Stomach smooth muscle (tissue), 2 donors: ENCODE measurements around the gene ARHGAP40.

Experiments used
- H3K27ac ChIP-seq: one replicate; pipeline ENCODE4 v1.7.0; 2013; ENCODE audit warnings: mild to moderate bottlenecking, low read length, inconsistent platforms
- H3K27me3 ChIP-seq, 2 donors: one replicate each; pipeline ENCODE4 v1.7.0; 2013; ENCODE audit warnings: low read length in 2 of 2; ENCODE audit not compliant: insufficient read depth in 2 of 2, control insufficient read depth in 1 of 2
- H3K36me3 ChIP-seq, 2 donors: one replicate each; pipeline ENCODE4 v1.7.0; 2013; ENCODE audit warnings: low read length in 2 of 2; ENCODE audit not compliant: control insufficient read depth in 2 of 2, insufficient read depth in 2 of 2
- H3K4me1 ChIP-seq: one replicate; pipeline ENCODE4 v1.7.0; 2013; ENCODE audit warnings: low read length; ENCODE audit not compliant: control insufficient read depth, insufficient read depth
- H3K4me3 ChIP-seq, 2 donors: one replicate each; pipeline ENCODE4 v1.7.0; 2013; ENCODE audit warnings: low read length in 2 of 2
- H3K9ac ChIP-seq, 2 donors: one replicate each; pipeline ENCODE4 v1.7.0; 2013; ENCODE audit warnings: low read length in 2 of 2, mild to moderate bottlenecking in 1 of 2
- H3K9me3 ChIP-seq, 2 donors: one replicate each; pipeline ENCODE4 v1.7.0; 2013; ENCODE audit warnings: low read length in 2 of 2; ENCODE audit not compliant: control insufficient read depth in 2 of 2
- donor health status: healthy.
- donor health status: Pancreatic carcinoma.

ARHGAP40 gene

GRCh38 chr20:38601216-38602184 is at the start of gene ARHGAP40:
TSS of gene ARHGAP40 (plus strand) at chr20:38601809.
- H3K36me3 ChIP-seq = no peaks in the 10 kb centered on the region
- no peak within 1 kb of the TSS for H3K4me3 ChIP-seq
- peaks cover 29 to 32% of the 10 kb centered on the region in 2 donors for H3K27me3 ChIP-seq
- peaks cover 2 to 3% of the 10 kb centered on the region in 2 donors for H3K9me3 ChIP-seq
- H3K4me1 ChIP-seq = peaks cover 3% of the 10 kb centered on the region
- H3K9ac ChIP-seq = no peak within 1 kb of the TSS
- H3K27ac ChIP-seq = no peak within 1 kb of the TSS

- H3K4me1 ChIP-seq = no peaks in the 10 kb centered on the region
- H3K27ac ChIP-seq = no peak overlapping the region
- no peaks in the 10 kb centered on the region for H3K9me3 ChIP-seq
- H3K36me3 ChIP-seq = peaks cover 30 to 38% of the 10 kb centered on the region in 2 donors
- no peak overlapping the region for H3K4me3 ChIP-seq
- H3K9ac ChIP-seq = no peak overlapping the region
- no peaks in the 10 kb centered on the region for H3K27me3 ChIP-seq
These were observed 46.6 kb upstream of the ARHGAP40 start for GRCh38 chr20:38554986-38555385.

GRCh38 chr20:38555395-38555794 is 46.2 kb upstream of the ARHGAP40 start:
- H3K4me3 ChIP-seq = no peak overlapping the region

GRCh38 chr20:38557174-38557573 is 44.4 kb upstream of the ARHGAP40 start:
- H3K9me3 ChIP-seq = no peaks in the 10 kb centered on the region
- H3K27me3 ChIP-seq = no peaks in the 10 kb centered on the region
- H3K36me3 ChIP-seq = peaks cover 26 to 31% of the 10 kb centered on the region in 2 donors
- no peak overlapping the region for H3K27ac ChIP-seq
- no peak overlapping the region for H3K4me3 ChIP-seq
- H3K9ac ChIP-seq = no peak overlapping the region
- no peaks in the 10 kb centered on the region for H3K4me1 ChIP-seq

More at GRCh38 chr20:38555395-38555794, 46.2 kb upstream of the ARHGAP40 start:
- Histone ChIP-seq H3K36me3 (peaks cover 30 to 36% of the 10 kb centered on the region in 2 donors), H3K9me3 (no peaks in the 10 kb centered on the region), H3K4me1 (no peaks in the 10 kb centered on the region), H3K27ac (no peak overlapping the region), H3K9ac (no peak overlapping the region), H3K27me3 (no peaks in the 10 kb centered on the region)

- Histone ChIP-seq H3K9ac (no peak overlapping the region), H3K4me3 (no peak overlapping the region), H3K9me3 (no peaks in the 10 kb centered on the region), H3K36me3 (peaks cover 22 to 23% of the 10 kb centered on the region in 2 donors), H3K27me3 (no peaks in the 10 kb centered on the region), H3K4me1 (no peaks in the 10 kb centered on the region), H3K27ac (no peak overlapping the region)
These were observed 42.8 kb upstream of the ARHGAP40 start for GRCh38 chr20:38558596-38559360.

- Histone ChIP-seq H3K36me3 (peaks cover 18% of the 10 kb centered on the region in 2 donors), H3K9me3 (no peaks in the 10 kb centered on the region), H3K4me1 (no peaks in the 10 kb centered on the region), H3K27ac (no peak overlapping the region), H3K27me3 (no peaks in the 10 kb centered on the region), H3K4me3 (no peak overlapping the region), H3K9ac (no peak overlapping the region)
These were observed 41.8 kb upstream of the ARHGAP40 start for GRCh38 chr20:38559764-38560163.

- no peaks in the 10 kb centered on the region for H3K4me1 ChIP-seq
- H3K9ac ChIP-seq = no peak overlapping the region
- H3K36me3 ChIP-seq = peaks cover 18 to 20% of the 10 kb centered on the region in 2 donors
- no peak overlapping the region for H3K27ac ChIP-seq
- H3K27me3 ChIP-seq = no peaks in the 10 kb centered on the region
- H3K9me3 ChIP-seq = no peaks in the 10 kb centered on the region
- no peak overlapping the region for H3K4me3 ChIP-seq
These were observed 37.7 kb upstream of the ARHGAP40 start for GRCh38 chr20:38563802-38564431.

GRCh38 chr20:38564680-38565079 is 36.9 kb upstream of the ARHGAP40 start:
- Histone ChIP-seq H3K4me1 (no peaks in the 10 kb centered on the region), H3K27me3 (no peaks in the 10 kb centered on the region), H3K9ac (no peak overlapping the region), H3K9me3 (no peaks in the 10 kb centered on the region), H3K4me3 (no peak overlapping the region), H3K36me3 (peaks cover 14 to 20% of the 10 kb centered on the region in 2 donors), H3K27ac (no peak overlapping the region)

- no peak overlapping the region for H3K9ac ChIP-seq
- no peak overlapping the region for H3K4me3 ChIP-seq
- no peak overlapping the region for H3K27ac ChIP-seq
- H3K27me3 ChIP-seq = no peaks in the 10 kb centered on the region
- peaks cover 21 to 25% of the 10 kb centered on the region in 2 donors for H3K36me3 ChIP-seq
- no peaks in the 10 kb centered on the region for H3K9me3 ChIP-seq
- H3K4me1 ChIP-seq = no peaks in the 10 kb centered on the region
These were observed 35.5 kb upstream of the ARHGAP40 start for GRCh38 chr20:38566036-38566598.
